Ureter (tissue), 1 donor: ENCODE measurements around the gene NFIX. TPM values are rescaled to one million over a fixed set of nuclear protein-coding genes. Genes with fewer than 3 reads are reported as not detected.

Source experiments
- total RNA-seq: library from RNA; stranded (reverse); gene quantifications from one replicate; pipeline ENCODE4 v1.2.4, GENCODE V29; 2023
- donor health status: DM: yes; HTN: yes; CAD: no.

NFIX gene
- total RNA-seq, 1 donor from 2014 or later, result 91.7 TPM

Other genes starting within 250 kb of the NFIX start
- not detected for gene BEST2, start 243.7 kb upstream of the NFIX start, total RNA-seq
- gene HOOK2, start 219.9 kb upstream of the NFIX start, total RNA-seq, result 79.0 TPM
- 191 TPM for gene JUNB, start 204.0 kb upstream of the NFIX start, total RNA-seq
- gene PRDX2, start 193.7 kb upstream of the NFIX start, total RNA-seq, result 196 TPM
- gene THSD8, start 193.4 kb upstream of the NFIX start, total RNA-seq, result 4.4 TPM
- 8.8 TPM for gene RNASEH2A, start 188.9 kb upstream of the NFIX start, total RNA-seq
- gene RTBDN, start 160.9 kb upstream of the NFIX start, total RNA-seq, result not detected
- 0.36 TPM for gene MAST1, start 157.0 kb upstream of the NFIX start, total RNA-seq
- gene DNASE2, start 114.0 kb upstream of the NFIX start, total RNA-seq, result 42.2 TPM
- not detected for gene KLF1, start 108.3 kb upstream of the NFIX start, total RNA-seq
- gene GCDH, start 104.3 kb upstream of the NFIX start, total RNA-seq, result 35.6 TPM
- 0.52 TPM for gene SYCE2, start 76.2 kb upstream of the NFIX start, total RNA-seq
- gene FARSA, start 61.8 kb upstream of the NFIX start, total RNA-seq, result 60.9 TPM
- 643 TPM for gene CALR, start 56.9 kb upstream of the NFIX start, total RNA-seq
- gene RAD23A, start 49.6 kb upstream of the NFIX start, total RNA-seq, result 96.5 TPM
- gene GADD45GIP1, start 38.3 kb upstream of the NFIX start, total RNA-seq, result 12.4 TPM
- gene DAND5, start 25.9 kb upstream of the NFIX start, total RNA-seq, result not detected
- gene LYL1, start 107.4 kb downstream of the NFIX start, total RNA-seq, result 3.0 TPM
- gene TRMT1, start 121.3 kb downstream of the NFIX start, total RNA-seq, result 54.6 TPM
- 57.0 TPM for gene NACC1, start 122.8 kb downstream of the NFIX start, total RNA-seq
- 37.3 TPM for gene STX10, start 154.9 kb downstream of the NFIX start, total RNA-seq
- gene IER2, start 154.9 kb downstream of the NFIX start, total RNA-seq, result 94.0 TPM